Regular cardiac myocyte (primary cell): Measurements from ENCODE around the gene SCARB1. TPM values are rescaled to one million over a fixed set of nuclear protein-coding genes. Genes with fewer than 3 reads are reported as not detected.

ENCODE experiments used
- total RNA-seq: library from RNA; depleted of rRNA; stranded (reverse); fragments of >200 nt; gene quantifications from 2 replicates; pipeline ENCODE4 v1.2.3, GENCODE V29; 2014

SCARB1 gene, protein sequence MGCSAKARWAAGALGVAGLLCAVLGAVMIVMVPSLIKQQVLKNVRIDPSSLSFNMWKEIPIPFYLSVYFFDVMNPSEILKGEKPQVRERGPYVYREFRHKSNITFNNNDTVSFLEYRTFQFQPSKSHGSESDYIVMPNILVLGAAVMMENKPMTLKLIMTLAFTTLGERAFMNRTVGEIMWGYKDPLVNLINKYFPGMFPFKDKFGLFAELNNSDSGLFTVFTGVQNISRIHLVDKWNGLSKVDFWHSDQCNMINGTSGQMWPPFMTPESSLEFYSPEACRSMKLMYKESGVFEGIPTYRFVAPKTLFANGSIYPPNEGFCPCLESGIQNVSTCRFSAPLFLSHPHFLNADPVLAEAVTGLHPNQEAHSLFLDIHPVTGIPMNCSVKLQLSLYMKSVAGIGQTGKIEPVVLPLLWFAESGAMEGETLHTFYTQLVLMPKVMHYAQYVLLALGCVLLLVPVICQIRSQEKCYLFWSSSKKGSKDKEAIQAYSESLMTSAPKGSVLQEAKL
- total RNA-seq: 9.3 and 9.6 TPM in 2 replicates

GRCh38 chr12:124863416-124864325 is at the start of gene SCARB1:
TSS of gene SCARB1 (minus strand) at chr12:124863864. CDS start at chr12:124863720, 144 bp downstream.

Other genes with a start within 250 kb of the SCARB1 start
- 1,670 and 3,017 TPM in 2 replicates for gene UBC, start 50.8 kb upstream of the SCARB1 start, total RNA-seq
- 9.0 and 19.2 TPM in 2 replicates for gene DHX37, start 125.3 kb upstream of the SCARB1 start, total RNA-seq
- gene BRI3BP, start 129.8 kb upstream of the SCARB1 start, total RNA-seq: 4.5 and 13.8 TPM in 2 replicates
- 22.0 and 28.6 TPM in 2 replicates for gene AACS, start 201.6 kb upstream of the SCARB1 start, total RNA-seq